Transverse colon (tissue), 4 donors: ENCODE results near the gene NRG2.

ENCODE experiments used
- CTCF ChIP-seq, 5 experiments: fragments of 200-600 bp in 3 of 5; fragments of 450-650 bp in 2 of 5; sonication (generic) in 3 of 5; IDR thresholded peaks; 1 replicate in 2 of 5; 2 replicates in 3 of 5; pipeline ENCODE4 v1.5.1; 2016 to 2017; ENCODE audit warnings: antibody characterized with exemption in 5 of 5, inconsistent platforms in 3 of 5, mild to moderate bottlenecking in 2 of 5, moderate library complexity in 1 of 5
- POLR2AphosphoS5 ChIP-seq, 3 donors: sonication (generic); formaldehyde crosslinking; IDR thresholded peaks; one replicate each; pipeline ENCODE4 v1.6.1; 2016; ENCODE audit warnings: antibody characterized with exemption in 3 of 3

GRCh38 chr5:139975942-139976341 is 67.2 kb downstream of the NRG2 start:
- no peak for TF ChIP-seq POLR2AphosphoS5 (IDR thresholded peaks at IDR 0.05)
- TF ChIP-seq CTCF (IDR thresholded peaks at IDR 0.05): no peak
